Measurements from ENCODE around the gene PRKAR1A.
"Not testable (repeated sequence)": the region's sequence is repeated elsewhere in the genome, so short reads cannot be mapped to it uniquely, and the experiment has no call there.

PRKAR1A gene

GRCh38 chr17:68512960-68513474 is 787 bp downstream of the PRKAR1A start:
- Histone ChIP-seq H3K27ac (replicated peaks) (peak overlapping the region; percentile 95), H3K27me3 (ENCODE audit: insufficient read depth, poor library complexity, severe bottlenecking) (no peaks in the 10 kb centered on the region), H3K4me3 (replicated peaks; ENCODE audit: insufficient read depth, low read length) (peak overlapping the region; percentile 67)
- peak in 1 of 2 experiments; percentile 16 for DNase-seq (ENCODE audit: low read depth in 1 of 2, low spot score in 1 of 2)
- no peak for TF ChIP-seq SPI1 (IDR thresholded peaks at IDR 0.05; ENCODE audit: borderline replicate concordance, low read depth)
- no peak for TF ChIP-seq CTCF (IDR thresholded peaks at IDR 0.05; ENCODE audit: insufficient read depth, low read length)
- no peak for TF ChIP-seq GABPA (IDR thresholded peaks at IDR 0.05; ENCODE audit: low read depth)
- TF ChIP-seq POLR2AphosphoS5 (IDR thresholded peaks at IDR 0.05; ENCODE audit: low read depth) = no peak
- TF ChIP-seq REST (IDR thresholded peaks at IDR 0.05; ENCODE audit: insufficient replicate concordance, low read depth) = no peak

GRCh38 chr17:68513932-68514331 is 1.7 kb downstream of the PRKAR1A start:
- Histone ChIP-seq H3K27me3 (ENCODE audit: insufficient read depth, poor library complexity, severe bottlenecking) (no peaks in the 10 kb centered on the region), H3K27ac (replicated peaks) (peak overlapping the region; percentile 95), H3K4me3 (replicated peaks; ENCODE audit: insufficient read depth, low read length) (peak overlapping the region; percentile 67)
- DNase-seq (ENCODE audit: low read depth in 1 of 2, low spot score in 1 of 2) = no peak
- TF ChIP-seq GABPA (IDR thresholded peaks at IDR 0.05; ENCODE audit: low read depth) (no peak), CTCF (IDR thresholded peaks at IDR 0.05; ENCODE audit: insufficient read depth, low read length) (no peak), REST (IDR thresholded peaks at IDR 0.05; ENCODE audit: insufficient replicate concordance, low read depth) (no peak), SPI1 (IDR thresholded peaks at IDR 0.05; ENCODE audit: borderline replicate concordance, low read depth) (no peak), POLR2AphosphoS5 (IDR thresholded peaks at IDR 0.05; ENCODE audit: low read depth) (no peak)

GRCh38 chr17:68514831-68515635 is 2.8 kb downstream of the PRKAR1A start:
- TF ChIP-seq POLR2AphosphoS5 (IDR thresholded peaks at IDR 0.05; ENCODE audit: low read depth) = no peak
- TF ChIP-seq GABPA (IDR thresholded peaks at IDR 0.05; ENCODE audit: low read depth) = no peak
- TF ChIP-seq SPI1 (IDR thresholded peaks at IDR 0.05; ENCODE audit: borderline replicate concordance, low read depth) = no peak
- no peak overlapping the region for H3K27ac ChIP-seq (replicated peaks)
- no peaks in the 10 kb centered on the region for H3K27me3 ChIP-seq (ENCODE audit: insufficient read depth, poor library complexity, severe bottlenecking)
- DNase-seq (ENCODE audit: low read depth in 1 of 2, low spot score in 1 of 2) = no peak
- H3K4me3 ChIP-seq (replicated peaks; ENCODE audit: insufficient read depth, low read length) = no peak overlapping the region

- TF ChIP-seq CTCF (IDR thresholded peaks at IDR 0.05; ENCODE audit: insufficient read depth, low read length) (no peak), SPI1 (IDR thresholded peaks at IDR 0.05; ENCODE audit: borderline replicate concordance, low read depth) (no peak), REST (IDR thresholded peaks at IDR 0.05; ENCODE audit: insufficient replicate concordance, low read depth) (no peak)
- DNase-seq (ENCODE audit: low read depth in 1 of 2, low spot score in 1 of 2) = no peak
- Histone ChIP-seq H3K27ac (replicated peaks) (no peak overlapping the region), H3K4me3 (replicated peaks; ENCODE audit: insufficient read depth, low read length) (no peak overlapping the region), H3K27me3 (ENCODE audit: insufficient read depth, poor library complexity, severe bottlenecking) (no peaks in the 10 kb centered on the region)
Observed at GRCh38 chr17:68516732-68517131, 4.5 kb downstream of the PRKAR1A start.

- DNase-seq (ENCODE audit: low read depth in 1 of 2, low spot score in 1 of 2); H3K27ac ChIP-seq (replicated peaks): not testable (repeated sequence)
Observed at GRCh38 chr17:68517605-68518004, 5.4 kb downstream of the PRKAR1A start.

More at GRCh38 chr17:68517605-68518004, 5.4 kb downstream of the PRKAR1A start:
- H3K27me3 ChIP-seq (ENCODE audit: insufficient read depth, poor library complexity, severe bottlenecking); H3K4me3 ChIP-seq (replicated peaks; ENCODE audit: insufficient read depth, low read length): not testable (repeated sequence)
